ENCODE data around the gene SERPINA10. TPM values are rescaled to one million over a fixed set of nuclear protein-coding genes. Genes with fewer than 3 reads are reported as not detected.

Gene SERPINA10
- total and polyA plus RNA-seq, 11 donors, result not detected

DNA sequence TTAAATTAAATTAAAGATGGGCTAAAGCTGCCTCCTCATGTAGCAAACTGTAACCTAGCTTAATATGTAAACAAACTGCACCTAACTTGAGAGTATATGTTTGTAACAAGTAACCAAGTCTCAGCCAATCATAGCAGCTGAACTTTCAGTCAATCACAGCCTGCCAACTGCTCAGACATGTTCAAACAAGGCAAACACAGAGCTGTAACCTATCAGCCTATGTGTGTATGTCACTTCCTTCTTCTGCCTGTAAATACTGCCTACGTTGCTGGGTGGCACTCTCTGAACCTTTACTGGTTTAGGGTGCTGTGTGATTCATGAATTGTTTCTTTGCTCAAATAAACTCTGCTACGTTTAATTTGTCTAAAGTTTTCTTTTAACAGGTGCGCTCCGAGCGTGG lies 27.2 kb upstream of the SERPINA10 start:
- TF ChIP-seq, protein P1, sequence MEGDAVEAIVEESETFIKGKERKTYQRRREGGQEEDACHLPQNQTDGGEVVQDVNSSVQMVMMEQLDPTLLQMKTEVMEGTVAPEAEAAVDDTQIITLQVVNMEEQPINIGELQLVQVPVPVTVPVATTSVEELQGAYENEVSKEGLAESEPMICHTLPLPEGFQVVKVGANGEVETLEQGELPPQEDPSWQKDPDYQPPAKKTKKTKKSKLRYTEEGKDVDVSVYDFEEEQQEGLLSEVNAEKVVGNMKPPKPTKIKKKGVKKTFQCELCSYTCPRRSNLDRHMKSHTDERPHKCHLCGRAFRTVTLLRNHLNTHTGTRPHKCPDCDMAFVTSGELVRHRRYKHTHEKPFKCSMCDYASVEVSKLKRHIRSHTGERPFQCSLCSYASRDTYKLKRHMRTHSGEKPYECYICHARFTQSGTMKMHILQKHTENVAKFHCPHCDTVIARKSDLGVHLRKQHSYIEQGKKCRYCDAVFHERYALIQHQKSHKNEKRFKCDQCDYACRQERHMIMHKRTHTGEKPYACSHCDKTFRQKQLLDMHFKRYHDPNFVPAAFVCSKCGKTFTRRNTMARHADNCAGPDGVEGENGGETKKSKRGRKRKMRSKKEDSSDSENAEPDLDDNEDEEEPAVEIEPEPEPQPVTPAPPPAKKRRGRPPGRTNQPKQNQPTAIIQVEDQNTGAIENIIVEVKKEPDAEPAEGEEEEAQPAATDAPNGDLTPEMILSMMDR (IDR thresholded peaks at IDR 0.05), result no peak
- TF ChIP-seq POLR2A (IDR thresholded peaks at IDR 0.05), result no peak
- no peak overlapping the region for H3K4me3 ChIP-seq
- peaks cover 0 to 18% (median 0%) of the 10 kb centered on the region in 12 donors for H3K9me3 ChIP-seq
- DNase-seq (no peak), ATAC-seq (no peak)
- 58 to 73% (median 66%) methylated on average over 5 of the region's 5 CpGs for WGBS, 4 donors
- H3K27me3 ChIP-seq, result peaks cover 0 to 3% (median 0%) of the 10 kb centered on the region in 9 donors
- intact Hi-C loops (cut with DNase I), result no loop called here
- H3K36me3 ChIP-seq, result no peaks in the 10 kb centered on the region
- H3K27ac ChIP-seq, result no peak overlapping the region
- no peaks in the 10 kb centered on the region for H3K4me1 ChIP-seq

- intact Hi-C loops (cut with DNase I), result no loop called here
- 50 to 54% (median 52%) methylated on average over 4 of the region's 4 CpGs for WGBS, 4 donors
- peak in 2 of 4 donors; percentile 64 to 76 for ATAC-seq
These were observed 24.2 kb upstream of the SERPINA10 start for GRCh38 chr14:94317259-94317658.

GRCh38 chr14:94316692-94317091 lies 23.6 kb upstream of the SERPINA10 start:
- Histone ChIP-seq H3K4me1 (no peaks in the 10 kb centered on the region), H3K9me3 (peaks cover 0 to 18% (median 0%) of the 10 kb centered on the region in 12 donors), H3K27ac (no peak overlapping the region), H3K4me3 (no peak overlapping the region), H3K36me3 (no peaks in the 10 kb centered on the region), H3K27me3 (peaks cover 0 to 2% (median 0%) of the 10 kb centered on the region in 9 donors)
- ATAC-seq, result no peak
- no peak for DNase-seq
- WGBS, 4 donors, result 67 to 87% (median 80%) methylated on average over 1 of the region's 1 CpG
- intact Hi-C loops (cut with DNase I), result no loop called here
- TF ChIP-seq, protein P1 (IDR thresholded peaks at IDR 0.05), result no peak
- TF ChIP-seq POLR2A (IDR thresholded peaks at IDR 0.05), result no peak

More at GRCh38 chr14:94317259-94317658, 24.2 kb upstream of the SERPINA10 start:
- H3K27ac ChIP-seq, result no peak overlapping the region
- DNase-seq, result peak in 1 of 5 donors; percentile 38
- no peak for TF ChIP-seq POLR2A (IDR thresholded peaks at IDR 0.05)
- TF ChIP-seq, protein P1 (IDR thresholded peaks at IDR 0.05), result no peak
- H3K36me3 ChIP-seq, result no peaks in the 10 kb centered on the region
- peaks cover 0 to 3% (median 0%) of the 10 kb centered on the region in 9 donors for H3K27me3 ChIP-seq
- no peaks in the 10 kb centered on the region for H3K4me1 ChIP-seq
- peaks cover 0 to 18% (median 0%) of the 10 kb centered on the region in 12 donors for H3K9me3 ChIP-seq
- no peak overlapping the region for H3K4me3 ChIP-seq

GRCh38 chr14:94314890-94315289 lies 21.8 kb upstream of the SERPINA10 start:
- no peaks in the 10 kb centered on the region for H3K27me3 ChIP-seq
- H3K9me3 ChIP-seq, result peaks cover 0 to 18% (median 0%) of the 10 kb centered on the region in 12 donors
- intact Hi-C loops (cut with DNase I), result no loop called here
- no peak overlapping the region for H3K4me3 ChIP-seq
- no peak overlapping the region for H3K27ac ChIP-seq
- WGBS, 4 donors, result 78 to 87% (median 81%) methylated on average over 2 of the region's 2 CpGs
- H3K36me3 ChIP-seq, result no peaks in the 10 kb centered on the region
- no peak for DNase-seq
- TF ChIP-seq, protein P1 (IDR thresholded peaks at IDR 0.05), result no peak
- no peak for TF ChIP-seq POLR2A (IDR thresholded peaks at IDR 0.05)
- H3K4me1 ChIP-seq, result no peaks in the 10 kb centered on the region
- no peak for ATAC-seq

Data from heart left ventricle (tissue), 16 donors.